Keratinocyte (primary cell): ENCODE measurements around the gene FBLIM1. TPM values are rescaled to one million over a fixed set of nuclear protein-coding genes. Genes with fewer than 3 reads are reported as not detected.

Experiments used
- DNase-seq: peaks from one replicate; pipeline ENCODE4 v3.0.0-alpha.2; 2011; ENCODE audit warnings: low read depth, missing footprints, low spot score
- FAIRE-seq: peaks from 2 replicates; lab custom pipeline; 2011; peaks lifted over from hg19 to GRCh38; lab: Jason Lieb, UNC
- H2AFZ ChIP-seq: 2 replicates; pipeline ENCODE4 v1.6.0; 2012; ENCODE audit warnings: low read length, control low read depth, inconsistent platforms; ENCODE audit not compliant: control insufficient read depth
- H3K27ac ChIP-seq: 2 replicates; pipeline ENCODE4 v1.5.1; 2011; ENCODE audit warnings: low read length; ENCODE audit not compliant: control insufficient read depth, insufficient read depth
- H3K27me3 ChIP-seq: 3 replicates; pipeline ENCODE4 v1.6.0; 2011; ENCODE audit warnings: low read length; ENCODE audit not compliant: control insufficient read depth, insufficient read depth; ENCODE audit errors: extremely low read depth
- H3K36me3 ChIP-seq, 2 experiments: 2 replicates in 1 of 2; 3 replicates in 1 of 2; pipeline ENCODE4 v1.5.1; 2011; ENCODE audit warnings: low read length in 2 of 2, mild to moderate bottlenecking in 1 of 2; ENCODE audit not compliant: control insufficient read depth in 2 of 2, insufficient read depth in 2 of 2; ENCODE audit errors: extremely low read depth in 1 of 2
- H3K4me1 ChIP-seq: 3 replicates; pipeline ENCODE4 v1.5.1; 2011; ENCODE audit warnings: low read length; ENCODE audit not compliant: control insufficient read depth, insufficient read depth; ENCODE audit errors: extremely low read depth
- H3K4me2 ChIP-seq: 3 replicates; pipeline ENCODE4 v1.6.0; 2011; ENCODE audit warnings: low read depth, low read length; ENCODE audit not compliant: control insufficient read depth, insufficient read depth; ENCODE audit errors: extremely low read depth
- H3K4me3 ChIP-seq, 3 experiments: fragments of 200-600 bp in 1 of 3; sonication (generic) in 1 of 3; 2 replicates in 2 of 3; 3 replicates in 1 of 3; pipeline ENCODE4 v1.5.1; 2011 to 2016; ENCODE audit warnings: low read length in 3 of 3, mild to moderate bottlenecking in 3 of 3, control low read depth in 2 of 3, inconsistent platforms in 1 of 3, low read depth in 1 of 3, mixed read lengths in 1 of 3, mixed run types in 1 of 3, moderate library complexity in 1 of 3; ENCODE audit not compliant: control insufficient read depth in 2 of 3, insufficient read depth in 2 of 3; ENCODE audit errors: extremely low read depth in 1 of 3
- H3K79me2 ChIP-seq: 2 replicates; pipeline ENCODE4 v1.6.0; 2012; ENCODE audit warnings: low read length; ENCODE audit not compliant: control insufficient read depth, insufficient read depth
- H3K9ac ChIP-seq: 3 replicates; pipeline ENCODE4 v1.6.0; 2011; ENCODE audit warnings: low read length; ENCODE audit not compliant: control insufficient read depth, insufficient read depth; ENCODE audit errors: extremely low read depth
- H3K9me1 ChIP-seq: 3 replicates; pipeline ENCODE4 v1.6.0; 2011; ENCODE audit warnings: low read length; ENCODE audit not compliant: control insufficient read depth, insufficient read depth; ENCODE audit errors: extremely low read depth
- H3K9me3 ChIP-seq: 2 replicates; pipeline ENCODE4 v1.5.1; 2012; ENCODE audit warnings: low read depth, low read length; ENCODE audit not compliant: control insufficient read depth
- H4K20me1 ChIP-seq: 3 replicates; pipeline ENCODE4 v1.6.0; 2011; ENCODE audit warnings: low read length; ENCODE audit not compliant: control insufficient read depth, insufficient read depth; ENCODE audit errors: extremely low read depth
- EZH2 ChIP-seq: IDR thresholded peaks from one replicate; pipeline ENCODE4 v1.6.1; 2012; ENCODE audit warnings: inconsistent platforms, mild to moderate bottlenecking, low read length, moderate library complexity
- dilution Hi-C: fragments of 300-500 bp; cut with MboI; formaldehyde crosslinking; loops from one replicate; pipeline ENCODE4 v1.7.0; 2020; ENCODE audit warnings: low sequenced_read_pairs; ENCODE audit not compliant: extremely low pct_ligation_motif_present
- polyA plus RNA-seq, 5 experiments: library from polyadenylated mRNA; depleted of rRNA in 3 of 5; stranded (reverse) in 3 of 5; stranded (forward) in 1 of 5; unstranded in 1 of 5; fragments of >200 nt; gene quantifications; 1 replicate in 1 of 5; 2 replicates in 3 of 5; 3 replicates in 1 of 5; pipeline versions ENCODE4 v1.2.1 to v1.2.3, GENCODE V29; 2011 to 2012; ENCODE audit warnings: missing spikeins in 2 of 5, low read depth in 1 of 5, low replicate concordance in 1 of 5
- TF ChIP-seq, protein P1 (sequence below), 3 experiments: IDR thresholded peaks in 1 of 3; conservative IDR thresholded peaks in 1 of 3; optimal IDR thresholded peaks in 1 of 3; 2 replicates in 2 of 3; 3 replicates in 1 of 3; pipeline versions ENCODE3 to v1.5.1; 2011; ENCODE audit warnings: low read length in 3 of 3, mild to moderate bottlenecking in 3 of 3, moderate library complexity in 2 of 3, control low read depth in 1 of 3, inconsistent platforms in 1 of 3; ENCODE audit not compliant: insufficient read depth in 2 of 3; ENCODE audit errors: extremely low read depth in 1 of 3

FBLIM1 gene
- polyA plus RNA-seq, 1 donor (not counting 4 experiments of a cell fraction or from before 2014, with no cell fraction given) = 144 TPM

DNA sequence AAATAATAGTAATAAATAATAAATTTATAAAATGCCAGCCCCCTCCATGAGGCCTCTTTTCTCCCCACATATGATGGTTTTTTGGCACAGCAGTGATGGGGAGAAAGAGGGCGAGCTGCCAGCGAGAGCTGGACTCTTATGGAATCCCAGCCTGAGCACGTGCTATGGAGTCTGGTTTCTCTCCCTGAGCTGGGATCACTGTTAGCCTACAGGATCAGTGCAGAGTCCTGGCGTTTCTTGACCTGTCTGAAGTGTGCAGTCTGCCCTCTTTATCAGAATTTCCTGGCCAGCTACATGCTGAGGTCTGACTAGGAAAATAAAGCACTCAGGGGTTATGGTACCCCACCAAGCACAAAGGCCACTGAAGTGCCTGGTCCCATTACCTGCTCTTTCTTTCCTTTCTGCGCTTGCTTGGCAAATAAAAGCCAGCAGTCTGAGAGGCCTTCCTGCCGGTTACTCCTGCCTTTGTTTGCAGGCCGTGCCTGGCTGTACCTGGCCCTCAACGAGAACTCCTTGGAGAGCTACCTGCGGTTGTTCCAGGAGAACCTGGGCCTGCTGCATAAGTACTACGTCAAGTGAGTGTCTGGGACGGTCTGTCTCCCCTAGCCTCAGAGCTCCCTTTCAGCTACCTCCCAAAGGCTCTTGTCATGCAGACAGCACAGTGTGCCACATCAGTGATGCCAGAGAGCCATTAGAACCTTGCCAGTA, 41.0 kb upstream of the FBLIM1 start:
- H2AFZ ChIP-seq = no peak overlapping the region
- no peak for FAIRE-seq
- peaks cover 14% of the 10 kb centered on the region for H3K79me2 ChIP-seq
- H3K9me3 ChIP-seq = no peaks in the 10 kb centered on the region
- H3K9me1 ChIP-seq = peaks cover 2% of the 10 kb centered on the region
- dilution Hi-C loops = no loop called here
- H3K4me2 ChIP-seq = no peak overlapping the region
- no peak overlapping the region for H3K4me3 ChIP-seq
- no peak for TF ChIP-seq EZH2
- TF ChIP-seq, protein P1, sequence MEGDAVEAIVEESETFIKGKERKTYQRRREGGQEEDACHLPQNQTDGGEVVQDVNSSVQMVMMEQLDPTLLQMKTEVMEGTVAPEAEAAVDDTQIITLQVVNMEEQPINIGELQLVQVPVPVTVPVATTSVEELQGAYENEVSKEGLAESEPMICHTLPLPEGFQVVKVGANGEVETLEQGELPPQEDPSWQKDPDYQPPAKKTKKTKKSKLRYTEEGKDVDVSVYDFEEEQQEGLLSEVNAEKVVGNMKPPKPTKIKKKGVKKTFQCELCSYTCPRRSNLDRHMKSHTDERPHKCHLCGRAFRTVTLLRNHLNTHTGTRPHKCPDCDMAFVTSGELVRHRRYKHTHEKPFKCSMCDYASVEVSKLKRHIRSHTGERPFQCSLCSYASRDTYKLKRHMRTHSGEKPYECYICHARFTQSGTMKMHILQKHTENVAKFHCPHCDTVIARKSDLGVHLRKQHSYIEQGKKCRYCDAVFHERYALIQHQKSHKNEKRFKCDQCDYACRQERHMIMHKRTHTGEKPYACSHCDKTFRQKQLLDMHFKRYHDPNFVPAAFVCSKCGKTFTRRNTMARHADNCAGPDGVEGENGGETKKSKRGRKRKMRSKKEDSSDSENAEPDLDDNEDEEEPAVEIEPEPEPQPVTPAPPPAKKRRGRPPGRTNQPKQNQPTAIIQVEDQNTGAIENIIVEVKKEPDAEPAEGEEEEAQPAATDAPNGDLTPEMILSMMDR (optimal IDR thresholded peaks at IDR 0.05 in 1 of 3, IDR thresholded peaks at IDR 0.05 in 1 of 3, conservative IDR thresholded peaks at IDR 0.05 in 1 of 3; ENCODE audit: extremely low read depth in 1 of 3, insufficient read depth in 2 of 3, low read length in 3 of 3) = no peak
- no peak overlapping the region for H3K27ac ChIP-seq
- DNase-seq = no peak
- peaks cover 37 to 48% of the 10 kb centered on the region in 2 experiments for H3K36me3 ChIP-seq
- H4K20me1 ChIP-seq = no peaks in the 10 kb centered on the region
- H3K9ac ChIP-seq = no peak overlapping the region
- H3K4me1 ChIP-seq = no peaks in the 10 kb centered on the region
- no peaks in the 10 kb centered on the region for H3K27me3 ChIP-seq

DNA sequence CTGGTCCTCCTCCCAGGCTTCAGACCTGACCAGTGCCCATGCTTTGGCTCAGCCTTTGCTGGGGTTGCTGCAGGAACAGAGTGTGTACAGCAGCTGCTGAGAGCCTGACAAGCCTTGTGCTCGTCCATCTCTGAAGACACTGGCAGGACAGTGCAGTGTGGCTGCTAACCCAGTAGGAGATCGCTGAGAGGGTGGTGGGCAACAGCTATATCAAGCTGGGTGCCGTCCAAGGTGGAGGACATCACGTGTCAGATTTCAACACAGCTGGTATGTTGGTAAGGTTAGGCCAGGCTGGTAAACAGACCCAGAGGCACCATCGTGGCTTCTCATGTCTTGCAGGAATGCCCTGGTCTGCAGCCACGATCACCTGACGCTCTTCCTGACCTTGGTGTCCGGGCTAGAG, 40.4 kb upstream of the FBLIM1 start:
- Histone ChIP-seq H3K4me2 (no peak overlapping the region), H3K9me3 (no peaks in the 10 kb centered on the region), H2AFZ (no peak overlapping the region), H3K4me1 (no peaks in the 10 kb centered on the region), H4K20me1 (no peaks in the 10 kb centered on the region), H3K27me3 (no peaks in the 10 kb centered on the region), H3K79me2 (peaks cover 11% of the 10 kb centered on the region), H3K36me3 (peaks cover 37 to 52% of the 10 kb centered on the region in 2 experiments), H3K9ac (no peak overlapping the region), H3K4me3 (no peak overlapping the region), H3K9me1 (peaks cover 2% of the 10 kb centered on the region), H3K27ac (no peak overlapping the region)
- TF ChIP-seq EZH2 = no peak
- TF ChIP-seq, protein P1 (optimal IDR thresholded peaks at IDR 0.05 in 1 of 3, IDR thresholded peaks at IDR 0.05 in 1 of 3, conservative IDR thresholded peaks at IDR 0.05 in 1 of 3; ENCODE audit: extremely low read depth in 1 of 3, insufficient read depth in 2 of 3, low read length in 3 of 3) = no peak
- dilution Hi-C loops = no loop called here
- no peak for FAIRE-seq
- no peak for DNase-seq
